ENCODE results near the gene CISTR. TPM values are rescaled to one million over a fixed set of nuclear protein-coding genes. Genes with fewer than 3 reads are reported as not detected.
A peak's percentile ranks its signal among the peaks of the same experiment; 100 is the strongest.

CISTR gene
- total RNA-seq, 6 experiments from 2014 or later: not detected

GRCh38 chr12:53740130-53740491, 11.7 kb downstream of the CISTR start:
- intact Hi-C loops (cut with DNase I): loop anchor here (5.0 to 10.0 kb wide), 2 partner anchors 38 to 185 kb away; no protein-coding TSS in a partner anchor
- no peak overlapping the region for H3K27ac ChIP-seq
- WGBS (ENCODE audit: insufficient coverage, low coverage, low lambda C conversion rate, missing lambda C conversion rate): 69% methylated on average over 3 of the region's 3 CpGs
- no peaks in the 10 kb centered on the region for H3K9me3 ChIP-seq
- H3K4me3 ChIP-seq: no peak overlapping the region
- peaks cover 0 to 7% (median 0%) of the 10 kb centered on the region in 4 donors for H3K4me1 ChIP-seq
- peaks cover 0 to 10% of the 10 kb centered on the region in 2 donors for H3K27me3 ChIP-seq
- no peaks in the 10 kb centered on the region for H3K36me3 ChIP-seq
- ATAC-seq (no peak), DNase-seq (no peak)
- TF ChIP-seq POLR2A (IDR thresholded peaks at IDR 0.05): no peak
- no peak for TF ChIP-seq CTCF (IDR thresholded peaks at IDR 0.05)

- DNase-seq: no peak
- no peak overlapping the region for H3K27ac ChIP-seq
- WGBS (ENCODE audit: insufficient coverage, low coverage, low lambda C conversion rate, missing lambda C conversion rate): 3% methylated on average over 20 of the region's 50 CpGs
- H3K4me3 ChIP-seq: no peak overlapping the region
- H3K4me1 ChIP-seq: peaks cover 0 to 7% (median 0%) of the 10 kb centered on the region in 4 donors
- intact Hi-C loops (cut with DNase I): loop anchor here (5.0 to 10.0 kb wide), 2 partner anchors 37 to 185 kb away; no protein-coding TSS in a partner anchor
- H3K9me3 ChIP-seq: no peaks in the 10 kb centered on the region
- ATAC-seq: no peak
- peaks cover 0 to 10% of the 10 kb centered on the region in 2 donors for H3K27me3 ChIP-seq
- no peaks in the 10 kb centered on the region for H3K36me3 ChIP-seq
- TF ChIP-seq POLR2A (IDR thresholded peaks at IDR 0.05) (no peak), CTCF (IDR thresholded peaks at IDR 0.05) (no peak)
These were observed 12.3 kb downstream of the CISTR start for GRCh38 chr12:53739214-53740129.

GRCh38 chr12:53738406-53739213, 13.2 kb downstream of the CISTR start:
- H3K4me1 ChIP-seq: peaks cover 0 to 7% (median 0%) of the 10 kb centered on the region in 4 donors
- H3K9me3 ChIP-seq: no peaks in the 10 kb centered on the region
- no peak overlapping the region for H3K4me3 ChIP-seq
- intact Hi-C loops (cut with DNase I): no loop called here
- TF ChIP-seq POLR2A (IDR thresholded peaks at IDR 0.05): no peak
- no peak for TF ChIP-seq CTCF (IDR thresholded peaks at IDR 0.05)
- 6% methylated on average over 12 of the region's 32 CpGs for WGBS (ENCODE audit: insufficient coverage, low coverage, low lambda C conversion rate, missing lambda C conversion rate)
- no peak overlapping the region for H3K27ac ChIP-seq
- DNase-seq (no peak), ATAC-seq (peak in 2 of 4 donors; percentile 23 to 42)
- H3K36me3 ChIP-seq: no peaks in the 10 kb centered on the region
- peaks cover 0 to 10% of the 10 kb centered on the region in 2 donors for H3K27me3 ChIP-seq

GRCh38 chr12:53737951-53738405, 13.8 kb downstream of the CISTR start:
- TF ChIP-seq POLR2A (IDR thresholded peaks at IDR 0.05): no peak
- Histone ChIP-seq H3K4me1 (peaks cover 0 to 4% (median 0%) of the 10 kb centered on the region in 4 donors), H3K9me3 (no peaks in the 10 kb centered on the region), H3K27me3 (peaks cover 0 to 10% of the 10 kb centered on the region in 2 donors), H3K27ac (no peak overlapping the region), H3K36me3 (no peaks in the 10 kb centered on the region), H3K4me3 (no peak overlapping the region)
- ATAC-seq: no peak
- WGBS (ENCODE audit: insufficient coverage, low coverage, low lambda C conversion rate, missing lambda C conversion rate): 43% methylated on average over 9 of the region's 14 CpGs
- DNase-seq: no peak
- intact Hi-C loops (cut with DNase I): no loop called here
